Neural crest cell (in vitro differentiated cells): ENCODE measurements around the gene ZNF384. TPM values are rescaled to one million over a fixed set of nuclear protein-coding genes. Genes with fewer than 3 reads are reported as not detected.
A peak's percentile ranks its signal among the peaks of the same experiment; 100 is the strongest.

Experiments used
- DNase-seq: peaks from one replicate; pipeline ENCODE4 v3.0.0; 2021; ENCODE audit warnings: low read depth, mixed read lengths, low spot score
- H3K27ac Mint-ChIP-seq: one replicate; pipeline ENCODE4 v1.8.0; 2021; ENCODE audit warnings: mild to moderate bottlenecking, mixed read lengths; ENCODE audit not compliant: unreplicated experiment
- H3K27me3 Mint-ChIP-seq: 2 replicates; pipeline ENCODE4 v1.8.0; 2021; ENCODE audit warnings: low read depth, mild to moderate bottlenecking, mixed read lengths
- H3K36me3 Mint-ChIP-seq: 2 replicates; pipeline ENCODE4 v1.8.0; 2021; ENCODE audit warnings: low read depth, mild to moderate bottlenecking, mixed read lengths
- H3K4me1 Mint-ChIP-seq: 2 replicates; pipeline ENCODE4 v1.8.0; 2021; ENCODE audit warnings: mixed read lengths
- H3K4me3 Mint-ChIP-seq: one replicate; pipeline ENCODE4 v1.8.0; 2021; ENCODE audit warnings: mild to moderate bottlenecking, mixed read lengths
- H3K9me3 Mint-ChIP-seq: 2 replicates; pipeline ENCODE4 v1.8.0; 2021; ENCODE audit warnings: mixed read lengths
- CTCF ChIP-seq: fragments of 200-600 bp; sonication (generic); conservative IDR thresholded peaks from 2 replicates; pipeline ENCODE4 v1.5.0; 2021; ENCODE audit warnings: antibody characterized with exemption, mild to moderate bottlenecking
- total RNA-seq: library from RNA; stranded (reverse); gene quantifications from 2 replicates; pipeline ENCODE4 v1.2.1, GENCODE V29; 2021

ZNF384 gene
- total RNA-seq, 1 donor from 2014 or later: 94.3 TPM

GRCh38 chr12:6662602-6662905 lies 26.6 kb downstream of the ZNF384 start:
- no peaks in the 10 kb centered on the region for H3K27me3 Mint-ChIP-seq
- DNase-seq: no peak
- H3K27ac Mint-ChIP-seq: peak overlapping the region; percentile 98
- TF ChIP-seq CTCF: no peak
- H3K4me1 Mint-ChIP-seq: peaks cover 16% of the 10 kb centered on the region
- no peaks in the 10 kb centered on the region for H3K9me3 Mint-ChIP-seq
- peaks cover 2% of the 10 kb centered on the region for H3K36me3 Mint-ChIP-seq
- H3K4me3 Mint-ChIP-seq: peak overlapping the region; percentile 94

GRCh38 chr12:6653987-6654386 lies 35.2 kb downstream of the ZNF384 start:
- H3K4me3 Mint-ChIP-seq: no peak overlapping the region
- H3K27me3 Mint-ChIP-seq: no peaks in the 10 kb centered on the region
- no peak overlapping the region for H3K27ac Mint-ChIP-seq
- no peaks in the 10 kb centered on the region for H3K9me3 Mint-ChIP-seq
- TF ChIP-seq CTCF: no peak
- no peaks in the 10 kb centered on the region for H3K4me1 Mint-ChIP-seq
- no peak for DNase-seq
- H3K36me3 Mint-ChIP-seq: peaks cover 7% of the 10 kb centered on the region

GRCh38 chr12:6653342-6653741 lies 35.8 kb downstream of the ZNF384 start:
- Mint-ChIP-seq H3K9me3 (no peaks in the 10 kb centered on the region), H3K4me1 (no peaks in the 10 kb centered on the region), H3K36me3 (peaks cover 5% of the 10 kb centered on the region), H3K4me3 (no peak overlapping the region), H3K27ac (no peak overlapping the region), H3K27me3 (no peaks in the 10 kb centered on the region)
- DNase-seq: no peak
- no peak for TF ChIP-seq CTCF

GRCh38 chr12:6652391-6652790 lies 36.8 kb downstream of the ZNF384 start:
- DNase-seq: no peak
- H3K4me1 Mint-ChIP-seq: no peaks in the 10 kb centered on the region
- peaks cover 8% of the 10 kb centered on the region for H3K36me3 Mint-ChIP-seq
- no peaks in the 10 kb centered on the region for H3K9me3 Mint-ChIP-seq
- no peak for TF ChIP-seq CTCF
- H3K4me3 Mint-ChIP-seq: no peak overlapping the region
- H3K27ac Mint-ChIP-seq: no peak overlapping the region
- H3K27me3 Mint-ChIP-seq: no peaks in the 10 kb centered on the region

- no peak overlapping the region for H3K27ac Mint-ChIP-seq
- no peaks in the 10 kb centered on the region for H3K27me3 Mint-ChIP-seq
- peaks cover 9% of the 10 kb centered on the region for H3K4me1 Mint-ChIP-seq
- H3K9me3 Mint-ChIP-seq: no peaks in the 10 kb centered on the region
- peaks cover 8% of the 10 kb centered on the region for H3K36me3 Mint-ChIP-seq
- no peak for TF ChIP-seq CTCF
- no peak for DNase-seq
- H3K4me3 Mint-ChIP-seq: no peak overlapping the region
These were observed 38.3 kb downstream of the ZNF384 start for GRCh38 chr12:6650832-6651231.

- H3K4me3 Mint-ChIP-seq: peak within 1 kb of the TSS; percentile 83
- no peak for TF ChIP-seq CTCF
- peaks cover 10% of the 10 kb centered on the region for H3K36me3 Mint-ChIP-seq
- DNase-seq: peak; percentile 69
- peaks cover 16% of the 10 kb centered on the region for H3K4me1 Mint-ChIP-seq
- peaks cover 11% of the 10 kb centered on the region for H3K27me3 Mint-ChIP-seq
- no peaks in the 10 kb centered on the region for H3K9me3 Mint-ChIP-seq
- peak within 1 kb of the TSS; percentile 46 for H3K27ac Mint-ChIP-seq
These were observed 42.0 kb downstream of the ZNF384 start, which contains the start of gene ACRBP for GRCh38 chr12:6647083-6647604. Gene ACRBP, minus strand, starts transcription at chr12:6647432. Its CDS starts 66 bp downstream, at chr12:6647366.
